ENCODE results near the gene AMIGO1.

The AMIGO1 gene

GRCh38 chr1:109497449-109498160 lies 11.9 kb downstream of the AMIGO1 start:
- DNase-seq (ENCODE audit: insufficient read length, low spot score): no peak
- no peak for FAIRE-seq
- TF ChIP-seq SPI1 (IDR thresholded peaks at IDR 0.05; ENCODE audit: low read depth, low read length) (no peak), POLR2AphosphoS5 (IDR thresholded peaks at IDR 0.05; ENCODE audit: low read depth, low read length) (no peak), TAF1 (IDR thresholded peaks at IDR 0.05; ENCODE audit: low read depth, low read length) (no peak), POU2F2 (IDR thresholded peaks at IDR 0.05; ENCODE audit: low read depth, low read length) (no peak), POLR2A (IDR thresholded peaks at IDR 0.05; ENCODE audit: low read depth, low read length) (no peak), PAX5 (IDR thresholded peaks at IDR 0.05; ENCODE audit: insufficient read depth, low read length, severe bottlenecking) (no peak)

- FAIRE-seq (no peak), DNase-seq (ENCODE audit: insufficient read length, low spot score) (no peak)
- no peak for TF ChIP-seq TAF1 (IDR thresholded peaks at IDR 0.05; ENCODE audit: low read depth, low read length)
- TF ChIP-seq POLR2A (IDR thresholded peaks at IDR 0.05; ENCODE audit: low read depth, low read length): no peak
- TF ChIP-seq POLR2AphosphoS5 (IDR thresholded peaks at IDR 0.05; ENCODE audit: low read depth, low read length): no peak
- no peak for TF ChIP-seq POU2F2 (IDR thresholded peaks at IDR 0.05; ENCODE audit: low read depth, low read length)
- no peak for TF ChIP-seq SPI1 (IDR thresholded peaks at IDR 0.05; ENCODE audit: low read depth, low read length)
- no peak for TF ChIP-seq PAX5 (IDR thresholded peaks at IDR 0.05; ENCODE audit: insufficient read depth, low read length, severe bottlenecking)
Measured at GRCh38 chr1:109495738-109496137, 13.8 kb downstream of the AMIGO1 start.

GRCh38 chr1:109493805-109494539 lies 15.6 kb downstream of the AMIGO1 start, which contains the start of gene CYB561D1:
Gene CYB561D1, plus strand, starts transcription at chr1:109494094. Its CDS starts 46 bp downstream, at chr1:109494140.
- no peak for TF ChIP-seq PAX5 (IDR thresholded peaks at IDR 0.05; ENCODE audit: insufficient read depth, low read length, severe bottlenecking)
- peak; percentile 91 for TF ChIP-seq POLR2A (IDR thresholded peaks at IDR 0.05; ENCODE audit: low read depth, low read length)
- 0 out of 2 replicates have a peak, but pooled peaks have one; percentile 18 for TF ChIP-seq SPI1 (IDR thresholded peaks at IDR 0.05; ENCODE audit: low read depth, low read length)
- TF ChIP-seq POU2F2 (IDR thresholded peaks at IDR 0.05; ENCODE audit: low read depth, low read length): peak; percentile 82
- peak; percentile 71; the same call in 1 of the 2 replicates for TF ChIP-seq TAF1 (IDR thresholded peaks at IDR 0.05; ENCODE audit: low read depth, low read length)
- peak; percentile 87 for TF ChIP-seq POLR2AphosphoS5 (IDR thresholded peaks at IDR 0.05; ENCODE audit: low read depth, low read length)
- FAIRE-seq (peak; percentile 97), DNase-seq (ENCODE audit: insufficient read length, low spot score) (peak; percentile 96)

- no peak for DNase-seq (ENCODE audit: insufficient read length, low spot score)
- FAIRE-seq: no peak
- no peak for TF ChIP-seq POU2F2 (IDR thresholded peaks at IDR 0.05; ENCODE audit: low read depth, low read length)
- TF ChIP-seq SPI1 (IDR thresholded peaks at IDR 0.05; ENCODE audit: low read depth, low read length): no peak
- TF ChIP-seq POLR2A (IDR thresholded peaks at IDR 0.05; ENCODE audit: low read depth, low read length): no peak
- TF ChIP-seq TAF1 (IDR thresholded peaks at IDR 0.05; ENCODE audit: low read depth, low read length): no peak
- TF ChIP-seq POLR2AphosphoS5 (IDR thresholded peaks at IDR 0.05; ENCODE audit: low read depth, low read length): no peak
- TF ChIP-seq PAX5 (IDR thresholded peaks at IDR 0.05; ENCODE audit: insufficient read depth, low read length, severe bottlenecking): no peak
Measured at GRCh38 chr1:109493227-109493626, 16.3 kb downstream of the AMIGO1 start.

- no peak for TF ChIP-seq SPI1 (IDR thresholded peaks at IDR 0.05; ENCODE audit: low read depth, low read length)
- no peak for TF ChIP-seq POLR2A (IDR thresholded peaks at IDR 0.05; ENCODE audit: low read depth, low read length)
- DNase-seq (ENCODE audit: insufficient read length, low spot score) (no peak), FAIRE-seq (no peak)
Measured at GRCh38 chr1:109492779-109493178, 16.7 kb downstream of the AMIGO1 start.

DNA sequence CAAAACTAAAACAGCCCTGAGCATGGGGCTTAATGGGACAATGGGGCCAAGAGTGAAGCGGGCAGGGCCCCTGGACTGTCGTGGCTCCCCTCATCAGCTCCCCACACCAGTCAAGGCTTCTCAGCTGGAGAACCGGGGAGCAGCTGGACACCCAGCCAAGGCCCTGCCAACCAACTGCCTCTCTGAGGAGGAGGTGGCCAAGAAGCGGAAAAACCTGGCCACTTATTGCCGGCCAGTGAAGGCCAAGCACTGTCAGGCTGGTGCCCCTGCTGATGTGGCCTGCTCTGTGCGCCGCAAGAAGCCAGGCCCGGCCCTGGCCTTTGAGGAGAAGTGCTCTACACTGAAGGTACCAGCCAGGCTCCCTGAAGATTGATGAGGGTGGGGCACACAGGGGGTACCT lies 18.2 kb downstream of the AMIGO1 start:
- FAIRE-seq (no peak), DNase-seq (ENCODE audit: insufficient read length, low spot score) (no peak)
- TF ChIP-seq TAF1 (IDR thresholded peaks at IDR 0.05; ENCODE audit: low read depth, low read length) (no peak), POLR2A (IDR thresholded peaks at IDR 0.05; ENCODE audit: low read depth, low read length) (no peak), POLR2AphosphoS5 (IDR thresholded peaks at IDR 0.05; ENCODE audit: low read depth, low read length) (no peak), SPI1 (IDR thresholded peaks at IDR 0.05; ENCODE audit: low read depth, low read length) (no peak), PAX5 (IDR thresholded peaks at IDR 0.05; ENCODE audit: insufficient read depth, low read length, severe bottlenecking) (no peak), POU2F2 (IDR thresholded peaks at IDR 0.05; ENCODE audit: low read depth, low read length) (no peak)

DNA sequence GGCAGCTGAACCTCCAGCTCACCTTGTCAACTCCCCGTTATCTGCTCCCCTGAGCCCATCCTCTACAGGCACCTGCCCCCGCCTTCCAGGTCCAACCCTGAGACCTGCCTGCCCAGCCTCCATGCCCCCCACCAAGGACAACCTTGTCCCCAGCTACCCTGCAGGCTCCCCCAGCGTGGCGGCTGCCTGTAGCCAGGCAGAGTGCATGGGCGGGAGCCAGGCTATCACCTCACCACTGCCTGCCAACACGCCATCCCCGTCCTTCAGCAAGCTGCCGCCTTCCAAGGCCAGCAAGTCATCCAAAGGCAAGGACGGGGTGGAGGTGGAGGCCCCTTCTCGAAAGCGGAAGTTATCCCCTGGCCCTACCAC lies 18.6 kb downstream of the AMIGO1 start:
- TF ChIP-seq PAX5 (IDR thresholded peaks at IDR 0.05; ENCODE audit: insufficient read depth, low read length, severe bottlenecking): no peak
- TF ChIP-seq POU2F2 (IDR thresholded peaks at IDR 0.05; ENCODE audit: low read depth, low read length): no peak
- TF ChIP-seq POLR2A (IDR thresholded peaks at IDR 0.05; ENCODE audit: low read depth, low read length): no peak
- no peak for TF ChIP-seq SPI1 (IDR thresholded peaks at IDR 0.05; ENCODE audit: low read depth, low read length)
- TF ChIP-seq TAF1 (IDR thresholded peaks at IDR 0.05; ENCODE audit: low read depth, low read length): no peak
- no peak for DNase-seq (ENCODE audit: insufficient read length, low spot score)
- FAIRE-seq: no peak

DNA sequence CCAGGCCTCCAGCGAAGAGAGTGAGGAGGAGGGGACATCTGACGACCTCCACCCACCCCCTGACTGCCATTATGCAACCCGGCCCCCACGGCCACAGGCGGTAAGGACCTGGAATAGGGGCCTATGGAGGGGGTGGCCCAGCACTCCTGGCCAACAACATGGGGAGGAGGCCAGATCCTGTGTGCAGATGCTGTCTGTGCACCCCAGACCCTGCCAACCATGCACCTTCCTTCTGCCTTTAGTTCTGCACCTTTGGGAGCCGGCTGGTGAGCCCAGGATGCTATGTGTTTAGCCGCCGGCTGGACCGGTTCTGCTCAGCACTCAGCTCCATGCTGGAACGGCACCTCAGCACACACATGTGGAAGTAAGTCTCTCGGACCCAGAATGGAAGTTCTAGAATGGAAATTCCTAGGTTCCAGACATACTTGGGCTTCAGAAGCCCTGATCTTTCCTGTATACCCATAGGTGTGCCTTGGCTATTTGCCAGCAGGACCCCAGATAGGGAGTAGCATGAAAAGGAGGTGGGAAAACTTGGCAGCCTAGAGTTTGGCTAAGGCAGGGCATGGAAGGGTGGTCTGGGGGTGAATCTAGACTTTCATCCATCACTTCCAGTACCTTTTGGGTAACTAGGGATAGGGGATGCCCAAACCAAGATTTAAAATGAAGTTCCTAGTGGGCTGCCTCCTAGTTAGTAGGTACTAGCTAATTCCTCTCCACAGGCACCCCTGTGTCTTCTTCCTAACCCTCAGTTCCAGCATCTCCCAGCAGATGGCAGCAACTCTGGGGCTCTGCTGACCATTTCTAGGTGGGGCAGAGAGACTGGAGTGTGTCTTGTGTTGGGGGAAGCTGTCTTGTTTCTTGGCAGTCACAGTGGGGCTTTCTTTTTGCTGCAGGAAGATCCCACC lies 19.2 kb downstream of the AMIGO1 start:
- TF ChIP-seq POU2F2 (IDR thresholded peaks at IDR 0.05; ENCODE audit: low read depth, low read length): no peak
- TF ChIP-seq POLR2A (IDR thresholded peaks at IDR 0.05; ENCODE audit: low read depth, low read length): no peak
- TF ChIP-seq POLR2AphosphoS5 (IDR thresholded peaks at IDR 0.05; ENCODE audit: low read depth, low read length): no peak
- TF ChIP-seq PAX5 (IDR thresholded peaks at IDR 0.05; ENCODE audit: insufficient read depth, low read length, severe bottlenecking): no peak
- no peak for TF ChIP-seq TAF1 (IDR thresholded peaks at IDR 0.05; ENCODE audit: low read depth, low read length)
- TF ChIP-seq SPI1 (IDR thresholded peaks at IDR 0.05; ENCODE audit: low read depth, low read length): no peak
- peak; percentile 63 for DNase-seq (ENCODE audit: insufficient read length, low spot score)
- FAIRE-seq: peak; percentile 38

- DNase-seq (ENCODE audit: insufficient read length, low spot score): no peak
- FAIRE-seq: no peak
- TF ChIP-seq POLR2AphosphoS5 (IDR thresholded peaks at IDR 0.05; ENCODE audit: low read depth, low read length): no peak
- TF ChIP-seq POLR2A (IDR thresholded peaks at IDR 0.05; ENCODE audit: low read depth, low read length): no peak
- TF ChIP-seq PAX5 (IDR thresholded peaks at IDR 0.05; ENCODE audit: insufficient read depth, low read length, severe bottlenecking): no peak
- no peak for TF ChIP-seq SPI1 (IDR thresholded peaks at IDR 0.05; ENCODE audit: low read depth, low read length)
- TF ChIP-seq TAF1 (IDR thresholded peaks at IDR 0.05; ENCODE audit: low read depth, low read length): no peak
- TF ChIP-seq POU2F2 (IDR thresholded peaks at IDR 0.05; ENCODE audit: low read depth, low read length): no peak
Measured at GRCh38 chr1:109488696-109489095, 20.8 kb downstream of the AMIGO1 start.

Measured in GM12891 (cell line).